CD14-positive monocyte (primary cell): ENCODE results near the gene MZT1. TPM values are rescaled to one million over a fixed set of nuclear protein-coding genes. Genes with fewer than 3 reads are reported as not detected.

ENCODE experiments used
- DNase-seq, 3 donors: peaks; one replicate each; pipeline ENCODE4 v3.0.0-alpha.2; 2011 to 2022
- H2AFZ ChIP-seq: 2 replicates; pipeline ENCODE4 v1.6.0; 2012; ENCODE audit warnings: mild to moderate bottlenecking, low read depth, low read length, inconsistent platforms; ENCODE audit not compliant: insufficient read depth, poor library complexity, severe bottlenecking
- H3K27ac ChIP-seq, 2 donors: 1 replicate in 1 of 2; 2 replicates in 1 of 2; pipeline ENCODE4 v1.5.1; 2012 to 2013; ENCODE audit warnings: low read length in 2 of 2, control low read depth in 1 of 2, inconsistent platforms in 1 of 2, low read depth in 1 of 2, mild to moderate bottlenecking in 1 of 2
- H3K27me3 ChIP-seq, 2 donors: one replicate each; pipeline versions ENCODE4 v1.6.0 to v1.6.1; 2011 to 2013; ENCODE audit warnings: low read length in 2 of 2; ENCODE audit not compliant: control insufficient read depth in 2 of 2, insufficient read depth in 2 of 2
- H3K36me3 ChIP-seq, 2 donors: replicated peaks in 1 of 2; 1 replicate in 1 of 2; 2 replicates in 1 of 2; pipeline versions ENCODE4 v1.5.1 to v1.6.1; 2012 to 2013; ENCODE audit warnings: low read length in 2 of 2, control low read depth in 1 of 2, inconsistent platforms in 1 of 2, mild to moderate bottlenecking in 1 of 2; ENCODE audit not compliant: insufficient read depth in 2 of 2, control insufficient read depth in 1 of 2
- H3K4me1 ChIP-seq, 2 donors: 1 replicate in 1 of 2; 2 replicates in 1 of 2; pipeline versions ENCODE4 v1.5.1 to v1.6.1; 2012 to 2013; ENCODE audit warnings: low read length in 2 of 2, control low read depth in 1 of 2, inconsistent platforms in 1 of 2, mild to moderate bottlenecking in 1 of 2, moderate library complexity in 1 of 2; ENCODE audit not compliant: insufficient read depth in 2 of 2, control insufficient read depth in 1 of 2
- H3K4me2 ChIP-seq: replicated peaks from 2 replicates; pipeline ENCODE3; 2012; ENCODE audit warnings: low read length, moderate library complexity, mild to moderate bottlenecking; ENCODE audit not compliant: poor library complexity, severe bottlenecking; ENCODE audit errors: extremely low read depth
- H3K4me3 ChIP-seq, 3 experiments: fragments of 200-600 bp in 1 of 3; sonication (generic) in 1 of 3; replicated peaks in 1 of 3; 1 replicate in 2 of 3; 2 replicates in 1 of 3; pipeline ENCODE4 v1.5.1; 2011 to 2013; ENCODE audit warnings: low read length in 3 of 3, mild to moderate bottlenecking in 3 of 3, control low read depth in 2 of 3, low read depth in 2 of 3, inconsistent platforms in 1 of 3, moderate library complexity in 1 of 3
- H3K79me2 ChIP-seq: 2 replicates; pipeline ENCODE4 v1.6.0; 2012; ENCODE audit warnings: mild to moderate bottlenecking, control low read depth, inconsistent platforms, low read length, moderate library complexity; ENCODE audit not compliant: insufficient read depth
- H3K9ac ChIP-seq: 2 replicates; pipeline ENCODE4 v1.6.0; 2017; ENCODE audit warnings: low read length, mild to moderate bottlenecking; ENCODE audit not compliant: insufficient read depth, poor library complexity, severe bottlenecking
- H3K9me3 ChIP-seq, 2 donors: replicated peaks in 1 of 2; 1 replicate in 1 of 2; 2 replicates in 1 of 2; pipeline versions ENCODE4 v1.5.1 to v1.6.1; 2012 to 2013; ENCODE audit warnings: low read length in 2 of 2, control low read depth in 1 of 2; ENCODE audit not compliant: control insufficient read depth in 1 of 2, insufficient read depth in 1 of 2
- H4K20me1 ChIP-seq: 2 replicates; pipeline ENCODE4 v1.6.0; 2012; ENCODE audit warnings: mild to moderate bottlenecking, low read length, control low read depth, moderate library complexity; ENCODE audit not compliant: insufficient read depth
- H3K27ac Mint-ChIP-seq, 7 donors: one replicate each; pipeline ENCODE4 v1.8.0; 2020; ENCODE audit warnings: mild to moderate bottlenecking in 7 of 7, mixed read lengths in 7 of 7, moderate library complexity in 6 of 7, inconsistent platforms in 2 of 7
- H3K27me3 Mint-ChIP-seq, 3 donors: one replicate each; pipeline ENCODE4 v1.8.0; 2021 to 2022; ENCODE audit warnings: low read depth in 3 of 3, mild to moderate bottlenecking in 3 of 3, mixed read lengths in 3 of 3, moderate library complexity in 3 of 3, inconsistent platforms in 1 of 3
- H3K36me3 Mint-ChIP-seq, 2 donors: one replicate each; pipeline ENCODE4 v1.8.0; 2020; ENCODE audit warnings: mixed read lengths in 2 of 2, inconsistent platforms in 1 of 2, mild to moderate bottlenecking in 1 of 2
- H3K4me1 Mint-ChIP-seq: one replicate; pipeline ENCODE4 v1.8.0; 2020; ENCODE audit warnings: mild to moderate bottlenecking, mixed read lengths
- H3K4me3 Mint-ChIP-seq, 2 donors: one replicate each; pipeline ENCODE4 v1.8.0; 2020; ENCODE audit warnings: mild to moderate bottlenecking in 2 of 2, mixed read lengths in 2 of 2, moderate library complexity in 1 of 2
- H3K9me3 Mint-ChIP-seq, 7 donors: one replicate each; pipeline ENCODE4 v1.8.0; 2020 to 2022; ENCODE audit warnings: mixed read lengths in 7 of 7, mild to moderate bottlenecking in 6 of 7, moderate library complexity in 6 of 7, inconsistent platforms in 2 of 7
- CTCF ChIP-seq: fragments of 200-600 bp; IDR thresholded peaks from one replicate; pipeline ENCODE4 v1.8.0; 2022; ENCODE audit warnings: antibody characterized with exemption, mild to moderate bottlenecking
- WGBS: methylation state at CpG from one replicate; pipeline ENCODE4 v1.1.5; 2013; ENCODE audit warnings: missing lambda C conversion rate; ENCODE audit not compliant: insufficient coverage; 5-methylcytosine and 5-hydroxymethylcytosine counted together
- intact Hi-C, 2 donors: fragments of 100-400 bp; cut with micrococcal nuclease; formaldehyde crosslinking; loops; one replicate each; pipeline versions ENCODE4 v1.15.0 to v1.15.1; 2023
- polyA plus RNA-seq, 3 donors: library from polyadenylated mRNA; depleted of rRNA in 1 of 3; unstranded in 2 of 3; stranded (reverse) in 1 of 3; fragments of 300-500 nt in 2 of 3; fragments of >200 nt in 1 of 3; fragmentation: Illumina TruSeq in 2 of 3; gene quantifications; 1 replicate in 2 of 3; 2 replicates in 1 of 3; pipeline ENCODE4 v1.2.3, GENCODE V29; 2012 to 2021

The MZT1 gene
- polyA plus RNA-seq, 3 donors = 2.5 to 4.9 (median 2.9) TPM

- Mint-ChIP-seq H3K27ac (no peak overlapping the region), H3K4me1 (no peaks in the 10 kb centered on the region), H3K4me3 (no peak overlapping the region), H3K9me3 (peaks cover 0 to 9% (median 5%) of the 10 kb centered on the region in 7 donors), H3K27me3 (peaks cover 0 to 2% (median 0%) of the 10 kb centered on the region in 3 donors), H3K36me3 (no peaks in the 10 kb centered on the region)
- Histone ChIP-seq H3K4me3 (no peak overlapping the region), H3K4me2 (no peak overlapping the region), H3K4me1 (no peaks in the 10 kb centered on the region), H3K27ac (no peak overlapping the region), H3K27me3 (no peaks in the 10 kb centered on the region), H3K9ac (no peak overlapping the region), H4K20me1 (no peaks in the 10 kb centered on the region), H3K36me3 (no peaks in the 10 kb centered on the region), H2AFZ (no peak overlapping the region), H3K79me2 (no peaks in the 10 kb centered on the region), H3K9me3 (peaks cover 0 to 3% of the 10 kb centered on the region in 2 donors)
- no peak for TF ChIP-seq CTCF
- intact Hi-C loops = no loop called here
- 85% methylated on average over 8 of the region's 8 CpGs for WGBS
- no peak for DNase-seq
Measured at GRCh38 chr13:72694314-72694713, 33.1 kb downstream of the MZT1 start.

GRCh38 chr13:72693832-72694231, 33.6 kb downstream of the MZT1 start:
- no peak overlapping the region for H2AFZ ChIP-seq
- H4K20me1 ChIP-seq = no peaks in the 10 kb centered on the region
- H3K9me3 ChIP-seq = peaks cover 0 to 3% of the 10 kb centered on the region in 2 donors
- Mint-ChIP-seq H3K27ac (no peak overlapping the region), H3K36me3 (no peaks in the 10 kb centered on the region), H3K4me1 (no peaks in the 10 kb centered on the region), H3K4me3 (no peak overlapping the region), H3K27me3 (peaks cover 0 to 1% (median 0%) of the 10 kb centered on the region in 3 donors), H3K9me3 (peaks cover 0 to 9% (median 5%) of the 10 kb centered on the region in 7 donors)
- no peaks in the 10 kb centered on the region for H3K4me1 ChIP-seq
- intact Hi-C loops = no loop called here
- no peak overlapping the region for H3K27ac ChIP-seq
- no peak overlapping the region for H3K4me2 ChIP-seq
- no peak for DNase-seq
- no CpG with 5 or more reads among the region's 5 CpGs for WGBS
- no peaks in the 10 kb centered on the region for H3K36me3 ChIP-seq
- TF ChIP-seq CTCF = no peak
- H3K4me3 ChIP-seq = no peak overlapping the region
- no peaks in the 10 kb centered on the region for H3K27me3 ChIP-seq
- H3K79me2 ChIP-seq = no peaks in the 10 kb centered on the region
- H3K9ac ChIP-seq = no peak overlapping the region
